ENCODE results near the gene PHAF1.

The PHAF1 gene

GRCh38 chr16:67146523-67147357 lies 37.0 kb downstream of the PHAF1 start:
- no peak for DNase-seq (ENCODE audit: low read depth in 1 of 2, low spot score in 1 of 2)

- DNase-seq (ENCODE audit: low read depth in 1 of 2, low spot score in 1 of 2) = no peak
Measured at GRCh38 chr16:67147437-67148140, 37.8 kb downstream of the PHAF1 start.

- DNase-seq (ENCODE audit: low read depth in 1 of 2, low spot score in 1 of 2) = no peak
Measured at GRCh38 chr16:67148221-67148620, 38.5 kb downstream of the PHAF1 start.

- DNase-seq (ENCODE audit: low read depth in 1 of 2, low spot score in 1 of 2) = no peak
Measured at GRCh38 chr16:67148656-67149275, 39.0 kb downstream of the PHAF1 start.

GRCh38 chr16:67149276-67150046 lies 39.7 kb downstream of the PHAF1 start:
- no peak for DNase-seq (ENCODE audit: low read depth in 1 of 2, low spot score in 1 of 2)

GRCh38 chr16:67150047-67150832 lies 40.5 kb downstream of the PHAF1 start:
- no peak for DNase-seq (ENCODE audit: low read depth in 1 of 2, low spot score in 1 of 2)

GRCh38 chr16:67150833-67151396 lies 41.2 kb downstream of the PHAF1 start, which contains the start of gene B3GNT9:
Gene B3GNT9 (minus strand): TSS chr16:67150998. CDS start chr16:67150485, 513 bp downstream.
- no peak for DNase-seq (ENCODE audit: low read depth in 1 of 2, low spot score in 1 of 2)

GRCh38 chr16:67151431-67152097 lies 41.8 kb downstream of the PHAF1 start:
- no peak for DNase-seq (ENCODE audit: low read depth in 1 of 2, low spot score in 1 of 2)

GRCh38 chr16:67154578-67155294 lies 45.0 kb downstream of the PHAF1 start:
- no peak for DNase-seq (ENCODE audit: low read depth in 1 of 2, low spot score in 1 of 2)

- peak; percentile 60 to 71 for DNase-seq (ENCODE audit: low read depth in 1 of 2, low spot score in 1 of 2)
Measured at GRCh38 chr16:67155295-67156142, 45.8 kb downstream of the PHAF1 start.

- no peak for DNase-seq (ENCODE audit: low read depth in 1 of 2, low spot score in 1 of 2)
Measured at GRCh38 chr16:67156143-67156844, 46.6 kb downstream of the PHAF1 start.

- no peak for DNase-seq (ENCODE audit: low read depth in 1 of 2, low spot score in 1 of 2)
Measured at GRCh38 chr16:67157106-67157748, 47.5 kb downstream of the PHAF1 start.

GRCh38 chr16:67157892-67158635 lies 48.3 kb downstream of the PHAF1 start:
- no peak for DNase-seq (ENCODE audit: low read depth in 1 of 2, low spot score in 1 of 2)

- peak; percentile 58 to 65 for DNase-seq (ENCODE audit: low read depth in 1 of 2, low spot score in 1 of 2)
Measured at GRCh38 chr16:67158637-67159600, 49.2 kb downstream of the PHAF1 start.

GRCh38 chr16:67161595-67162058 lies 51.9 kb downstream of the PHAF1 start:
- no peak for DNase-seq (ENCODE audit: low read depth in 1 of 2, low spot score in 1 of 2)
